ENCODE results near the gene HEYL. TPM values are rescaled to one million over a fixed set of nuclear protein-coding genes. Genes with fewer than 3 reads are reported as not detected.

HEYL gene
- total RNA-seq, 1 donor from 2014 or later = 1.1 TPM

GRCh38 chr1:39576016-39576657 lies 63.3 kb downstream of the HEYL start:
- DNase-seq (ENCODE audit: low read depth) (no peak), FAIRE-seq (no peak)
- Histone ChIP-seq H3K36me3 (ENCODE audit: insufficient read depth, low read length) (peaks cover 19% of the 10 kb centered on the region), H3K79me2 (ENCODE audit: insufficient read depth, low read length) (peaks cover 55% of the 10 kb centered on the region), H2AFZ (ENCODE audit: low read depth, low read length) (no peak overlapping the region), H3K4me1 (ENCODE audit: insufficient read depth, low read length) (peaks cover 26% of the 10 kb centered on the region), H3K4me2 (ENCODE audit: low read length) (peak overlapping the region; percentile 97), H3K9ac (ENCODE audit: low read length) (peak overlapping the region; percentile 91), H4K20me1 (ENCODE audit: insufficient read depth, low read length) (peaks cover 46% of the 10 kb centered on the region), H3K27ac (ENCODE audit: low read depth, low read length) (peak overlapping the region; percentile 69), H3K9me3 (ENCODE audit: insufficient read depth, low read depth, low read length) (no peaks in the 10 kb centered on the region), H3K27me3 (ENCODE audit: insufficient read depth, low read length) (no peaks in the 10 kb centered on the region), H3K4me3 (ENCODE audit: insufficient read depth, low read depth, low read length) (peak overlapping the region; percentile 72)
- H3K36me3 Mint-ChIP-seq (ENCODE audit: low read depth, unreplicated experiment) = peaks cover 15% of the 10 kb centered on the region
- peak overlapping the region; percentile 89 for H3K27ac Mint-ChIP-seq (ENCODE audit: unreplicated experiment)
- peak overlapping the region; percentile 95 for H3K4me3 Mint-ChIP-seq (ENCODE audit: unreplicated experiment)
- no peaks in the 10 kb centered on the region for H3K9me3 Mint-ChIP-seq (ENCODE audit: unreplicated experiment)
- no peaks in the 10 kb centered on the region for H3K27me3 Mint-ChIP-seq (ENCODE audit: low read depth, unreplicated experiment)
- TF ChIP-seq, protein P1, sequence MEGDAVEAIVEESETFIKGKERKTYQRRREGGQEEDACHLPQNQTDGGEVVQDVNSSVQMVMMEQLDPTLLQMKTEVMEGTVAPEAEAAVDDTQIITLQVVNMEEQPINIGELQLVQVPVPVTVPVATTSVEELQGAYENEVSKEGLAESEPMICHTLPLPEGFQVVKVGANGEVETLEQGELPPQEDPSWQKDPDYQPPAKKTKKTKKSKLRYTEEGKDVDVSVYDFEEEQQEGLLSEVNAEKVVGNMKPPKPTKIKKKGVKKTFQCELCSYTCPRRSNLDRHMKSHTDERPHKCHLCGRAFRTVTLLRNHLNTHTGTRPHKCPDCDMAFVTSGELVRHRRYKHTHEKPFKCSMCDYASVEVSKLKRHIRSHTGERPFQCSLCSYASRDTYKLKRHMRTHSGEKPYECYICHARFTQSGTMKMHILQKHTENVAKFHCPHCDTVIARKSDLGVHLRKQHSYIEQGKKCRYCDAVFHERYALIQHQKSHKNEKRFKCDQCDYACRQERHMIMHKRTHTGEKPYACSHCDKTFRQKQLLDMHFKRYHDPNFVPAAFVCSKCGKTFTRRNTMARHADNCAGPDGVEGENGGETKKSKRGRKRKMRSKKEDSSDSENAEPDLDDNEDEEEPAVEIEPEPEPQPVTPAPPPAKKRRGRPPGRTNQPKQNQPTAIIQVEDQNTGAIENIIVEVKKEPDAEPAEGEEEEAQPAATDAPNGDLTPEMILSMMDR (IDR thresholded peaks at IDR 0.05; ENCODE audit: insufficient read depth, low read depth, low read length) = no peak
- TF ChIP-seq EZH2 (IDR thresholded peaks at IDR 0.05; ENCODE audit: insufficient read depth, low read length) = no peak
- H3K4me1 Mint-ChIP-seq (ENCODE audit: low read depth, unreplicated experiment) = peaks cover 28% of the 10 kb centered on the region

DNA sequence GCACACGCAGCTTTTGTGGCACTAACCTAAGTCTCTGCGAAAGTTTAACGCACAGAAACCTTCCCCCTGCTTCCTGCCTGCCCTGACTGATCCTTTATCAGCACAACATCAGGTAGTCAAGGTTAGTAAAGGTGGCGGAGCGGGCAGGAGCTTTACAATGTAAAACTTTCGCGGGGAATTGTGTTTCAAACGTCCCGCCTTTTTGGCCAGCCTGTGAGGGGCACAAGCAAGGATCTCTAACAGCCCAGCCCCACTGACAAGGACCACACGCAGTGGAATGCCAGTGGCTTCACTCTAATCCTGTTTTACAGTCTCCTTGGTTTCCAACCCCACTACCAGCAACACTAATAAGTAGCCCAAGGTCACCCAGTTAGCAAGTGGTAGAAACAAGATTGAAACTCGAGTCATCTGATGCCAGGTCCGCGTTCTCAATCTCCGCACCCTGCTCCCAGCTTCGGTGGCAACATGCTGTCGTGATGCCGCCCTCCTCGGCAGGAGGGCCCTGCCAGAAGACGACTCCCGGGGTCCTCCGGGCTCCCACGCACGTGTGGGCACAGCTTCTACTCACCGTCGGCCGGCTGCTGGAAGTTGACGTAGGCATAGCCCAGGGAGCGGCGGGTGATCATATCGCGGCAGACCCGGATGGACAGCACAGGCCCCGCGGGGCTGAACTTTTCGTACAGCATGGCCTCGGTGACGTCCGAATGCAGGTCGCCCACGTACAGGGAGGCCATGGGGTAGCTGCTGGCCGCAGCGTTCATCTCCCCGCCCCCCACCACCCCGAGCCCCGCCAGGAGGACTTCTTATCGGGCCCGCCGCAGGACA lies 64.0 kb downstream of the HEYL start:
- Histone ChIP-seq H3K4me1 (ENCODE audit: insufficient read depth, low read length) (peaks cover 26% of the 10 kb centered on the region), H3K27ac (ENCODE audit: low read depth, low read length) (peak overlapping the region; percentile 69), H2AFZ (ENCODE audit: low read depth, low read length) (peak overlapping the region; percentile 16), H3K27me3 (ENCODE audit: insufficient read depth, low read length) (no peaks in the 10 kb centered on the region), H3K9me3 (ENCODE audit: insufficient read depth, low read depth, low read length) (no peaks in the 10 kb centered on the region), H3K36me3 (ENCODE audit: insufficient read depth, low read length) (peaks cover 27% of the 10 kb centered on the region), H3K4me3 (ENCODE audit: insufficient read depth, low read depth, low read length) (peak overlapping the region; percentile 72), H4K20me1 (ENCODE audit: insufficient read depth, low read length) (peaks cover 53% of the 10 kb centered on the region), H3K9ac (ENCODE audit: low read length) (peak overlapping the region; percentile 91), H3K79me2 (ENCODE audit: insufficient read depth, low read length) (peaks cover 62% of the 10 kb centered on the region), H3K4me2 (ENCODE audit: low read length) (peak overlapping the region; percentile 97)
- Mint-ChIP-seq H3K9me3 (ENCODE audit: unreplicated experiment) (no peaks in the 10 kb centered on the region), H3K27ac (ENCODE audit: unreplicated experiment) (peak overlapping the region; percentile 35), H3K4me3 (ENCODE audit: unreplicated experiment) (peak overlapping the region; percentile 95), H3K36me3 (ENCODE audit: low read depth, unreplicated experiment) (peaks cover 20% of the 10 kb centered on the region), H3K4me1 (ENCODE audit: low read depth, unreplicated experiment) (peaks cover 28% of the 10 kb centered on the region), H3K27me3 (ENCODE audit: low read depth, unreplicated experiment) (no peaks in the 10 kb centered on the region)
- TF ChIP-seq, protein P1 (IDR thresholded peaks at IDR 0.05; ENCODE audit: insufficient read depth, low read depth, low read length) = no peak
- TF ChIP-seq EZH2 (IDR thresholded peaks at IDR 0.05; ENCODE audit: insufficient read depth, low read length) = no peak
- DNase-seq (ENCODE audit: low read depth) (peak; percentile 64), FAIRE-seq (no peak)
